Fibroblast of gingiva (primary cell): ENCODE data around the gene TMF1.

ENCODE experiments used
- DNase-seq: peaks from one replicate; pipeline ENCODE4 v3.0.0-alpha.2; 2011; ENCODE audit warnings: low read depth

Gene TMF1, protein sequence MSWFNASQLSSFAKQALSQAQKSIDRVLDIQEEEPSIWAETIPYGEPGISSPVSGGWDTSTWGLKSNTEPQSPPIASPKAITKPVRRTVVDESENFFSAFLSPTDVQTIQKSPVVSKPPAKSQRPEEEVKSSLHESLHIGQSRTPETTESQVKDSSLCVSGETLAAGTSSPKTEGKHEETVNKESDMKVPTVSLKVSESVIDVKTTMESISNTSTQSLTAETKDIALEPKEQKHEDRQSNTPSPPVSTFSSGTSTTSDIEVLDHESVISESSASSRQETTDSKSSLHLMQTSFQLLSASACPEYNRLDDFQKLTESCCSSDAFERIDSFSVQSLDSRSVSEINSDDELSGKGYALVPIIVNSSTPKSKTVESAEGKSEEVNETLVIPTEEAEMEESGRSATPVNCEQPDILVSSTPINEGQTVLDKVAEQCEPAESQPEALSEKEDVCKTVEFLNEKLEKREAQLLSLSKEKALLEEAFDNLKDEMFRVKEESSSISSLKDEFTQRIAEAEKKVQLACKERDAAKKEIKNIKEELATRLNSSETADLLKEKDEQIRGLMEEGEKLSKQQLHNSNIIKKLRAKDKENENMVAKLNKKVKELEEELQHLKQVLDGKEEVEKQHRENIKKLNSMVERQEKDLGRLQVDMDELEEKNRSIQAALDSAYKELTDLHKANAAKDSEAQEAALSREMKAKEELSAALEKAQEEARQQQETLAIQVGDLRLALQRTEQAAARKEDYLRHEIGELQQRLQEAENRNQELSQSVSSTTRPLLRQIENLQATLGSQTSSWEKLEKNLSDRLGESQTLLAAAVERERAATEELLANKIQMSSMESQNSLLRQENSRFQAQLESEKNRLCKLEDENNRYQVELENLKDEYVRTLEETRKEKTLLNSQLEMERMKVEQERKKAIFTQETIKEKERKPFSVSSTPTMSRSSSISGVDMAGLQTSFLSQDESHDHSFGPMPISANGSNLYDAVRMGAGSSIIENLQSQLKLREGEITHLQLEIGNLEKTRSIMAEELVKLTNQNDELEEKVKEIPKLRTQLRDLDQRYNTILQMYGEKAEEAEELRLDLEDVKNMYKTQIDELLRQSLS

DNA sequence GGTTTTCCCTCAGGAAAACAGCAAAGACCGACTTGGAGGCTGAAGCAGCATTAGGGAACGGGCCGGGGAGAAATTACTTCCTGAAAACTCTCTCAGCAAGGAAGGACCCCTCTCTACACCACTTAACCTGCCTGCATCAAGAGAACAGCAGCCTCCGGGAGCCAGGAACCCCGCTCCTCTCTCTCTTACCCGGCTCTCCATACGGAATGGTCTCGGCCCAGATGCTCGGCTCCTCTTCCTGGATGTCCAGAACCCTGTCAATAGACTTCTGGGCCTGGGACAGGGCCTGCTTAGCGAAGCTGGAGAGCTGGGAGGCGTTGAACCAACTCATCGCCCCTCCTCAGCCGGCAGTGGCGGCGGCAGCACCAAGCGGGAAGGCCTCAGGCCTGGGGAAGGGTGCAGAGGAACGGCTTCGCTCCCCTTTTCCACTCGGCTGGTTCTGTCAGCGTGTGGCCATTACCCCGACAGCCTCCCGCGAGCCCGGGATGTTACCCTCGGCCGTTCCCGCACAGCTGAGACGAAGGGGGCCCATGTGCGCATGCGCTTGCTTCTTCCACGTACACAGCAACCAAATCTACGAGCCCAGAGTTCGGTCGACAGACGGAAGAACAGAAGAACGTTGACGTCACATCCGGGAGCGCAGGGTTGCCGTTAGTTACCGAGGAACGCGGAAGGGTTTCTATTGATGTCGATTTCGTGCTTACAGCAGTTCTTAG is at the start of gene TMF1:
Gene TMF1 (minus strand): TSS at position 578 of the 716 bp plus-strand sequence. CDS start 247 bp downstream, at position 331.
- peak; percentile 99 for DNase-seq

DNA sequence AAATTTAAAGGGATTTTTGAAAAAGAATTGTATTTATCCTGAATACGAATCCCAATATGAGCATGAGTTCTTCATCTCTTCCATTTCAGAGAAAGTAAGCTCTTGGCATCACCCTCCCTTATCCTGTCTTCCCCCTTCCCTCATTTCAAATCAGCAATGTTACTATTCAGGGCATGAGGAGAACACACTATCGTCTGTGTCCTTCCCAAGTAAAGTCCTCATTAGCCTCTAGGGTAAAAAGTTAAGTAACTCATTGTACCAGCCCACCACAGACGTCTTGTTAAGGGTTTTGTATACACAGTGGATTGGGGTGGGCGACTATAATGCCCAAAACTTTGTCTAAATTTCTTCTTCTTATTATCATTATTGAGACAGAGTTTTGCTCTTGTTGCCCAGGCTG is 47.4 kb upstream of the TMF1 start:
- no peak for DNase-seq

DNA sequence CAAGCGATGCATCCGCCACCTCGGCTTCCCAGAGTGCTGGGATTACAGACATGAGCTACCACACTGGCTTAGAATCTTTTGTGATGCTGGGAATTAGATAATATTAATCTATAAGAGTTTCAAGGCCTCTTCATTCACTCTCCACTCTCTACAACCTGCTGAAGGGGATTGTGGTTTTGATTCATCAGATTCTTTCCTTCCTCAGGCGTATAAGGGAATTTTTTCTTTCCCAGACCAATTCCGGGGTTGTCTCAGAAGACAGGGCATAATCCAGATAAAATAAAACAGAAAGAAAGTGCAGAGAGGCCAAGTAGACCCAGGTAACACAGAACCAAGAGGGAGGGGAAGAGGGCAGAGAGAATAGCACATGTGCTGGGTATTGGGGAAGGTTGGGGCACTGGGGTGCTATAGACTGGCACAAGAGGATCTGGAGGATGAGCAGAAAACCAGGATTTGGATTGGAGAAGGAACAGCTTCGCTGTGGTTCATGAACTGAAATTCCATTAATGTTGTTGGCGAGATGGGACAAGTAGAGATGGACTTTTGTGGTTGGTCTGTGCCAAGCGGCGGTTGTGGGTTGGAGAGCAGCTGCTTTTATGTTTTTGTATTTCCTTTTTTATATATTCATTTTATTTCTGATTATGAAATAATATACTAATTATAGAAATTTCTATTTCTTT is 45.4 kb upstream of the TMF1 start:
- DNase-seq = no peak

DNA sequence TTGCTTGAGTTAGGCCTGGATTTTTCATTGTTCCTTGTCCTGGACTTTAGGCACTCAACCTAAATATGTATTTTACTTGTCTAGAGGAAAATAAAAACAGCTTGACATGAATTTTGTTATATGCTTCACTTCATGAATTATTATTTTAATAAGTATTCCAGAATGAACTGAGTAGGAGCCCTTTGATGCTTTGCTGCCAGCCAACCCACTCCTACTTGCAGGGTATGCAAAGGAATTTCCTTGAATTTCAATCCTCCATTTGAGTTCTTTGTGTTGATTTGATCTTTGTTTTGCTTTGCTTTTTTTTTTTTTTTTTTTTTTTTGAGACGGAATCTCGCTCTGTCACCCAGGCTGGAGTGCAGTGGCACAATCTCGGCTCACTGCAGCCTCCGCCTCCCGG is 44.2 kb upstream of the TMF1 start:
- DNase-seq = no peak

DNA sequence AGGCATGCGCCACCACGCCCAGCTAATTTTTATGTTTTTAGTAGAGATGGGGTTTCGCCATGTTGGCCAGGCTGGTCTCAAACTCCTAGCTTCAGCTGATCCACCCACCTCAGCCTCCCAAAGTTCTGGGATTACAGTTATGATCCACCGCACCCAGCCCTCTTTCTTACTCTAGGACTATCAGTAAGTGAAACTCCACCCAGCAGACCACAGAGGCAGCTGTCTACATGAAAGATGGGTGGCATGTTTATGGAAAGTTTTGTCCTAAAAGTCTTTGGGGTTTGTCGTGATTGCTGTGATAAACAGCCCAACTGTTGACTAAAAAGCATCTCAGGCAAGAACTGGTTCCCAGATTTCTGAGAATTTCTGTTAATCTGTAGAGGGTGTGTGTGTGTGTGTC is 43.5 kb upstream of the TMF1 start:
- no peak for DNase-seq

DNA sequence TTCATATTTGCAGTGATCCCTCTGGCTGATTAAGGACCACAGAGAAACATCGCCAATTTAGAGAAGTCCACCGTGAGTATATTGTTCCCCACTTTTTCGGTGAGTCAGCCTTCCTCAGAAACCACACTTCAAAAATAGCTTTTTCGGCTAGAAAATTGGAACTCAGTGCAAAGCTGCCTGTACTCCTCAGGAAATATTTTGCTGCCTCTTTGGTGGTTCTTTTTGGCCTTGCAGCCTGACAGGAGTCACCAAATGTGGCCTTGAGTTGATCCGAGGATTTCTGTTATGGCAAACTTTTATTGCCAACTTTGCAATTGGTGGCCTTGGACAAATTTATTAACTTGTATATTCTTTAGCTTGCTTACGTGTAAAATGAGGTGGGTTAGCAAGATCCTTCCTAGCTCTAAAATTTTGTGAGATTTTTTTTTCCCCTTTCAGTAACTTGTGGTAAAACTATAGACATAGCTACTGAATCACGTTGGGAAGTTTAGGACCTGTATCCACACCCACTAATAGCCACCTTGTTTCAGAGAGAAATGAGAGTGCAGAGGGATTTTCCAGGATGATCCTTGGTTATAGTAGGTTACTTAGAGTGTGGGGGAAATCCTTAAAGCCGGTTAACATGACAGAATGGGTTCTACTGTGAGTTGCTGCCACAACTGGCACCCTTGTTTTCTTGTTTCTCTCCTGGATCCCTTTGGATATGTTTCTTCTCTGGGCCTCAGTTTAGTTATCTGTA is 42.5 kb upstream of the TMF1 start:
- DNase-seq = no peak

DNA sequence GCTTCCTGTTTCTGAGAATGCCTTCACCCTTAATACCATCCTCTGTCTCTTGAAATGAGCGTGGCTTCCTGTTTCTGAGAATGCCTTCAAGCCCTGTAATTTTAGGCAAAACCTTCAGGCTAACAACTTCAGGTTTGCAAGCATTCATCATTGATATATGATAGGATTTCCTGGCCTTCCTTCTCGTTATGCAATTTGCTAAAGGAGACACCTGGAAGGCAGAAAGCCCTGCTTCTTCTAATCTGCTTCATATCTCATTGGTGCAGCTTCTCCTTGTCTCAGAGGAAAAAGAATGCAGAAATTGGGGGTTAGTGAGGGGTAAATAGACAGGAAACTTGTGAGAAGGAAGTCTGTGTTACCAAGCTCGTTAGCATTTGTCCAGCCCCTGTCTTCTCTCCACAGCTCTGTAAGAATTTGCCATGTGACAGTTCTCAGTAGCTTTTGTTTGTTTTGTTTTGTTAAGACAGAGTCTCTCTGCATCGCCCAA is 39.9 kb upstream of the TMF1 start:
- DNase-seq = peak; percentile 46

DNA sequence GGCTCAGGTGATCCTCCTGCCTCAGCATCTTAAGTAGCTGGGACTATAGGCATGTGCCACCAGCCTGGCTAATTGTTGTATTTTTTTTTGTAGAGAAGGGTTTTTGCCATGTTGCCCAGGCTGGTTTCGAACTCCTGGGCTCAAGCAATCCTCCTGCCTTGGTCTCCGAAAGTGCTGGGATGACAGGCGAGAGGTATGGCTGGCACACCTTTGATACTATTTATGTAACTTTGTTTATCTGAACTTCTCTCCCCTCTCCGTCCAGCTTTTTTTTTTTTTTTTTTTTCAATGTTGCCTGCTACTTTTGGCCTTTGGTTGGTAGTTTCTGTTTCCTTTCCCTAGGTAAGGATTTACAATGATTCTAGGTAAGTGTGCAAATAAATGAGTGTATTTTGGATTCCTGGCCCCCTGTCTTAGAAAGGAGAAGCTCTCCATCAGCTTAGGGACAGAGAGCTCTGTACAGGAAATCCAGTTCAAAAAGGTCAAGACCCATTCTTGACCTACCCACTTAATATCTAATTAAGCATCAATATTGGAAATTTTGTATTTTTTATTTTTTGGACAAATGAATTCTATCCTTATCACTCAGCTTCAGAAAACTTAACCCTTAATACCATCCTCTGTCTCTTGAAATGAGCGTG is 39.4 kb upstream of the TMF1 start:
- DNase-seq = no peak

DNA sequence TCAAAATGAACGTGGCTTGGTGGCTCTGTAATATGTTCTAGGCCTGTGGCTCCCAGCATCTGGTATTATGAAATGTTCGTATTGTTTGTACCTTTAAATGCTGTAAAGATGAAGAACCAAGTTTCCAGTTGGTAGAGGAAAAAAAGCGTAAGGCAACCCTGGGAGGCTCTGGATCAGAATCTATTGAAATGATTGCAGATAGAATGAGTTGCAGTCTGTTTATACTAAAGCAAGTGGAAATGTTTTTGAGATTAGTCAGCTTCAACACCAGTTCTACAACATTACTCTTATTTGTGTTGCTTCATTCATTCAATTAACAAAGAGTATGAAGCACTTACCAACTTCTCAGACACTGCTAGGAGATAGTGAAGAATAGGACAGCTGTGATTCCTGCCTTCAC is 37.9 kb upstream of the TMF1 start:
- DNase-seq = peak; percentile 89

DNA sequence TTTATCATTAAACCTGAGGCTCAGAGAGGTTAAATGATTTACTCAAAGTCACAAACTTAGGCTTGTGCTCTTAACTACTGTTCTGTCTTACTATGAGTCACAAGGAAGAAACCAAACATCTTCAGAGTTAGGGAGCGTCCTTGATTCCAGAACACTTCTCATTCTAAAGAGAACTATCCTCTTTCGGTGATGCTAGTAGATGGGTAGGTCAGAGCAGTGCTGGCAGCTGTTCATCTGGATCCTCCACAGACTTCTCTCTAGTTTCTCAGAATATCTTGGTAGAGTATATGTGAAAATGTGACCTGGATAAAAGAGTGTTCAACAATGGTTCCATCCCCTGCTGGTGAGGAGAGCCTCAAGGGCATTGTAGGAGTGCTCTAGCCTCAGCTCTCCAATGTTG is 35.9 kb upstream of the TMF1 start:
- DNase-seq = peak; percentile 54

DNA sequence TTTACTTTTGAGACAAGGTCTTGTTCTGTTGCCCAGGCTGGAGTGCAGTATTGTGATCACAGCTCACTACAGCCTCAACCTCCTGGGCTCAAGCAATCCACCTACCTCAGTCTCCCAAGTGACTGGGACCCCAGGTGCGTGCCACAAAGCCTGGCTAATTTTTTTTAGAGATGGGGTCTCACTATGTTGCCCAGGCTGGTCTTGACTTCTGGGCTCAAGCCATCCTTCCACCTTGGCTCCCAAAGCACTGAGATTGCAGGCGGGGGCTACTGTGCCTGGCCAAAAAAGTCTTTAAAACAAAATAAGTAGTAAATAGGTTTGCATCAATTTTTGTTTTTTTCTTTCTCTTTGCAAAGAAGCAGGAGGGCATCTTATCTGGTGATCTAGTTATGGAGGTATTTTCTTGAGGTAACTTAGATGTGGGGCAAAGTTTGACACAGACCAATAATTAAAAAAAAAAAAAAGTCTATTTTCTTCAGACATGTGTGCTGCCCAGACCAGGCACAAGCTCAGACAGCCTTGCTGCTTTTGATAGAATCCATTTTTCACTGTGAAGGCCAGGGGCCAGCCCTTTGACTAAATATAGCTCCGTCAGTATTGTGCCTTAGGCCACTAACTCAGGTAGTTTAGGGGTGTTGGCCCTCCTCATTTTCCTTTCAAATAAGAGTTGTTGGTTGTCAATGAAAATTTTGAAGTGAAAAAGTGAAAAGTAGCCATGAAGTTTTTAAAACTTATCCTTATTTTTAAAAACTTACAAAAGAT is 35.1 kb upstream of the TMF1 start:
- no peak for DNase-seq

DNA sequence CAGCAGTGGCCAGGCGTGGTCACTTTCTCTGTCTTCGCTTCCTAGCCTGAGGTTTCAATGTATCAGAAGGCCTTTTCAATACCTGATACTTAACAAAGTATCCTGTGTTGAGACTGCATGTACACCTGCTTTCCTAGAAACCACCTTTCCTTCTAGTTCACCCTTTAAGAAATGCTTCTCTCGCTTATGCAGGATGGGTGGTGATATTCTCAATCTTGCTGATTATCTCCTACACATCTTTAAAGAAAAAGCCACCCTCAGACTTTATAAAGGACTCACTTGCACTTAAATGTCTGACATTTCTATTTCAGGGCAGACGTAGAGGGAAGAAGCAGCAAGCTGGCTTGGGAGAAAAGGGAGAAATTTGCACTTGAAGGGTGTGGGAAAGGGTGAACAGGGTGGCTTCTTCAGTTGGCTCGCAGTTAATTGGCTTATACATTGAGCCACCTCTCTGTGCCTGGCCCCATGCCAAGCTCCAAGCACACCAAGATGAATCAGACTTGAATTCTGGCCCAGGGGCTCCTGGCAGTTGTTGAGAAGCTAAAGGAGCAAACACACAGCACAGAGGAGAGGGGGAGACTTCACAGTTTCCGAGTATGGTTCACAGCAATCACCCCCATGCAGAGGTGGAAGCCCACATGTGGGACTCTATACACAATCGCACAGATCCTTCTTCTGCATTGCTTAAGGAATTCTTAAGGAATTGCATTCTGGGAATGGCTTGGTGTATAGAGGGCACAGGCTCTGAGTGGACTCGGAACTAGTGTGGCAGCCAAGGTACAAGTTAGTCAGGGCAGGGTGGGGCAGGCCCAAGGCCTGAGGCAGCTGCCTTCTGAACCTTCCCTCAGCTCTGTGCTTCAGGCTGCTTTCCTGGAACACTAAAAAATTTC is 33.9 kb upstream of the TMF1 start:
- DNase-seq = peak; percentile 97

DNA sequence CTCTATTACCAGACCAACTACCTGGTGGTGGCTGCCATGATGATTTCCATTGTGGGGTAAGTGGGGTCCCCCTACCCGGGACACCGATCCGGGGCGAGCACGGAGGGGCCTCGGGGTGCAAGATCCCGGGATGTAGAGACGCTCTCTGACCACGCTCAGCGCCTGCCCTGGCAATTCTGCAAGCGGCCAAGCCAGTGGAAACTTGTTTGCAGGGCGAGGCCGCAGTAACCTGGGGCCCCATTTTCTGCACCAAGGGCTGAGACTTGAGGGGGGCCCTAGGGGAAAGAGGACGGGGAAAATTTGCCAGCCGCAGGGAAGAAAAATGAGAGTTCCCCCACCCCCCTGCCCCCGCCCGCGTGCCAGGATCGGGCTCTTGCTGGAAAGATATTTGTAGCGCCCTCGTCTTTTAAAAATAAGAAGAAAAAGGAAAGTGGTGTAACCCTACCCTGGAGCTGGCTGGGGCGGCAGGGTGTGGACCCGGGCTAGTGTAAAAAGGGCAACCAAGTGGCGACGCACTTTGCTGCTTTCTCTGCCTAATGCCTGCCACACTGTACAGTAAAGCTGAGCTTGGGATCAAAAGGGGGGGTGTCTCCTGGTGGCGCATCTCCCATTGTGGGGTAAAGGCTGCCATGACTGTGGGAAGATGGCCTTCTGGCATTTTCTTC is 33.2 kb upstream of the TMF1 start:
- peak; percentile 54 for DNase-seq

DNA sequence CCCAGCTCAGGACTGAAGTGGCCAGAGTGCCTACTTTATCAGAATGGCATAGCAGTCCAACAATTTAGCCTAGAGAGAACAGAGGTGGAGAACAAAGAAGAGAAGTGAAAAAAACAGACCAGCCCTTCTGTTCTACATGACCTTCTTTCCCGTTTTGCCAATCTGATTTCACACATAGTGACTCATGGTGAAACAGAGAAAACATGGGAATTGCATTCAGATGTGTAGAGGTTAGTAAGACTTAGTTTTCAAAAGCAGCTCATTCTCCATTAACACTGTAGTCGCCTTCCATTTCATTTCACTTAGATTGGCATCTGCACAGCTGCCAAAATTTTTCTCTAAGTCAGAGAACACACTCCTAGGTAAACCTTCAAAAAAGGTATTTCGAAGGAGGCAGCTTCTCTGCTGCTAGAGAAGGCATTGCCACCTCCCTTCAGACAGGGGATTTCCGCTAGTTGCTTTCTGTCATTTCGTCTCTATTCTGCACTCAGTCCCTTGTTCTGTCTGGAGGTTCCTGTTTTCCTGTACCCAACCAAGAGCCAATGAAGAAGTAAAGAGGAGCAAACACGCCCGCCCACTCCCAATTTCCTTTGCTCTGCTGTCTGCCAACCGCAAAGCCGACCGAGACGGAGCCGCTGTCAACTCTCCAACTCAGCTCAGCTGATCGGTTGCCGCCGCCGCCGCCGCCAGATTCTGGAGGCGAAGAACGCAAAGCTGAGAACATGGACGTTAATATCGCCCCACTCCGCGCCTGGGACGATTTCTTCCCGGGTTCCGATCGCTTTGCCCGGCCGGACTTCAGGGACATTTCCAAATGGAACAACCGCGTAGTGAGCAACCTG is 32.4 kb upstream of the TMF1 start, which contains the start of gene ARL6IP5:
Gene ARL6IP5 (plus strand): TSS at position 612 of the 842 bp plus-strand sequence. CDS start 111 bp downstream, at position 723.
- DNase-seq = peak; percentile 95

DNA sequence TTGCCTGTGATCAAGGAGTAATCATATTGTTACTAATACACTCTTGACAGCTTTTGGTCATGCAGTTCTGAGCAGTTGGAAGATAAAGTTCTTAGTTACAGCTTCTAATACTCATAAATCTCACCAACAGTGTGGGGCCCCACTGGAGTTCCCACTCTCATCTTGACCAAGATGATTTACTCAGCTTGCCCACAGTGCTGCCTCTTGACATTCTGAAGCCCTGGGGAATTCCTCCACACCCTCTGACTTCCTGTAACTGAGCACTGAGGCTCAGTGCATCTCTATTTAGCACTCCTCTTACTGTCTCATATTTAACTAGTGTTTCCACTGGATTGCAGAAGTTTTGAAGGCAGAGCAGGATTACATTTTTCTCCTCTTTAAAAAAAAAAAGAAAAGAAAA is 30.7 kb upstream of the TMF1 start:
- DNase-seq = peak; percentile 84

DNA sequence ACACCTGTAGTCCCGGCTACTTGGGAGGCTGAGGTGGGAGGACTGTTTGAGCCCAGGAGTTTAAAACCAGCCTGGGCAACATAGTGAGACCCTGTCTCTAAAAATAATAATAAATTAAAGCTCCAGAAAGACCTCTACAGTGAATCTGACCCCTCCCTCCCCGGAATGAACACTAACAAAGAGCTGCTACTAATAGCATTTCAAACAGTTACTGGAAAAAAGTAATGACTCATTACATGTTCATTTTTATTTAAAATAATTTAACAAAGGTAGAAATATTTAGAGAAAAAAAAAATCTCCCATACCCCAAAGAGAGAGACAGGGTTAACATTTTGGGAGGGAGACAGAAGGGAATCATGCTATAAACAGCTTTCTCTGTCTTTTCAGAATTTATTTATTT is 30.2 kb upstream of the TMF1 start:
- no peak for DNase-seq
